ENCODE data around the gene ANKRD13A. TPM values are rescaled to one million over a fixed set of nuclear protein-coding genes. Genes with fewer than 3 reads are reported as not detected.
"Not testable (repeated sequence)": the region's sequence is repeated elsewhere in the genome, so short reads cannot be mapped to it uniquely, and the experiment has no call there.

Gene ANKRD13A
- total RNA-seq, 1 donor from 2014 or later, result 25.1 TPM

GRCh38 chr12:110080410-110080809 lies 81.2 kb downstream of the ANKRD13A start:
- H3K27me3 Mint-ChIP-seq (ENCODE audit: low read depth), result peaks cover 5% of the 10 kb centered on the region
- H3K4me3 Mint-ChIP-seq, result no peak overlapping the region
- peaks cover 2% of the 10 kb centered on the region for H3K4me1 Mint-ChIP-seq

GRCh38 chr12:110084314-110085015 lies 85.2 kb downstream of the ANKRD13A start:
- no peak overlapping the region for H3K27ac Mint-ChIP-seq
- H3K4me3 Mint-ChIP-seq, result no peak overlapping the region
- DNase-seq (ENCODE audit: low spot score in 2 of 2, unreplicated experiment in 2 of 2), result no peak
- TF ChIP-seq, protein P1, sequence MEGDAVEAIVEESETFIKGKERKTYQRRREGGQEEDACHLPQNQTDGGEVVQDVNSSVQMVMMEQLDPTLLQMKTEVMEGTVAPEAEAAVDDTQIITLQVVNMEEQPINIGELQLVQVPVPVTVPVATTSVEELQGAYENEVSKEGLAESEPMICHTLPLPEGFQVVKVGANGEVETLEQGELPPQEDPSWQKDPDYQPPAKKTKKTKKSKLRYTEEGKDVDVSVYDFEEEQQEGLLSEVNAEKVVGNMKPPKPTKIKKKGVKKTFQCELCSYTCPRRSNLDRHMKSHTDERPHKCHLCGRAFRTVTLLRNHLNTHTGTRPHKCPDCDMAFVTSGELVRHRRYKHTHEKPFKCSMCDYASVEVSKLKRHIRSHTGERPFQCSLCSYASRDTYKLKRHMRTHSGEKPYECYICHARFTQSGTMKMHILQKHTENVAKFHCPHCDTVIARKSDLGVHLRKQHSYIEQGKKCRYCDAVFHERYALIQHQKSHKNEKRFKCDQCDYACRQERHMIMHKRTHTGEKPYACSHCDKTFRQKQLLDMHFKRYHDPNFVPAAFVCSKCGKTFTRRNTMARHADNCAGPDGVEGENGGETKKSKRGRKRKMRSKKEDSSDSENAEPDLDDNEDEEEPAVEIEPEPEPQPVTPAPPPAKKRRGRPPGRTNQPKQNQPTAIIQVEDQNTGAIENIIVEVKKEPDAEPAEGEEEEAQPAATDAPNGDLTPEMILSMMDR (IDR thresholded peaks at IDR 0.05; ENCODE audit: unreplicated experiment), result no peak
- peaks cover 21% of the 10 kb centered on the region for H3K27me3 Mint-ChIP-seq (ENCODE audit: low read depth)
- H3K36me3 Mint-ChIP-seq, result no peaks in the 10 kb centered on the region
- no peaks in the 10 kb centered on the region for H3K4me1 Mint-ChIP-seq
- no peaks in the 10 kb centered on the region for H3K9me3 Mint-ChIP-seq

More at GRCh38 chr12:110080410-110080809, 81.2 kb downstream of the ANKRD13A start:
- DNase-seq (ENCODE audit: low spot score in 2 of 2, unreplicated experiment in 2 of 2), result no peak
- H3K27ac Mint-ChIP-seq, result no peak overlapping the region
- H3K9me3 Mint-ChIP-seq, result no peaks in the 10 kb centered on the region
- no peaks in the 10 kb centered on the region for H3K36me3 Mint-ChIP-seq
- TF ChIP-seq, protein P1 (IDR thresholded peaks at IDR 0.05; ENCODE audit: unreplicated experiment), result no peak

DNA sequence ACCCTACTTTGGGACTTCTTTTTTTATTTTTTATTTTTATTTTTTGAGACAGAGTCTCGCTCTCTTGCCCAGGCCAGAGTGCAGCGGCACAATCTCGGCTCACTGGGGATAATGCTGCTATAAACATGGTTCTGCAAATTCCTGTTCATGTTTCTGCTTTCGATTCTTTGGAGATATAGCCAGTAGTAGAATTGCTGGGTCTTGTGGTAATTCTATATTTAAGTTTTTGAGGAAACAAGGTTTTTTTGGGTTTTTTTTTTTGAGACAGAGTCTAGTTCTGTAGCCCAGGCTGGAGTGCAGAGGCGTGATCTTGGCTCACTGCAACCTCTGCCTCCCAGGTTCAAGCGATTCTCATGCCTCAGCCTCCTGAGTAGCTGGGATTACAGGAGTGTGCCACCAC lies 89.0 kb downstream of the ANKRD13A start:
- H3K27ac Mint-ChIP-seq, H3K36me3 Mint-ChIP-seq: not testable (repeated sequence)

DNA sequence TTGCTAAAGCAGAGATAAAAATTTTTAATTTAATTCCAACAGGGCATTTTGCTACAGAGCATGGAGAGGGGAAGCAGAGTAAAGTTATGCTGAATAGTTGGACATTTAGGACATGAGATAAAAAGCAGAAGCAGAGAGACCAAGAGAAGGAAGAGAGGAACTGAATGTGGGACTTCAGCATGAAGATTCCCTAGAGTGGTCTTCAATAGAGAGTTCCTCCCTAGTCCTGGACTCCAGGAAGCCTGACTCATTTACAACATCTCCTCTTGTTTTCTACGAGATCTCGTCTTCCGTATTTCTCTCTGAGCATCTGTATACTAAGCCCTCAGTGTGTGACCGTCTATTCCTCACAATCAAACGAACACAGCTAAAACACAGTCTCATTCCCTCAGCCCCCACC lies 89.7 kb downstream of the ANKRD13A start:
- Mint-ChIP-seq H3K36me3 (no peaks in the 10 kb centered on the region), H3K4me1 (no peaks in the 10 kb centered on the region), H3K4me3 (no peak overlapping the region), H3K27me3 (ENCODE audit: low read depth) (peaks cover 43% of the 10 kb centered on the region), H3K27ac (no peak overlapping the region), H3K9me3 (no peaks in the 10 kb centered on the region)
- DNase-seq (ENCODE audit: low spot score in 2 of 2, unreplicated experiment in 2 of 2), result no peak
- TF ChIP-seq, protein P1 (IDR thresholded peaks at IDR 0.05; ENCODE audit: unreplicated experiment), result no peak

More for the DNA sequence above, 89.0 kb downstream of the ANKRD13A start:
- not testable (repeated sequence) for DNase-seq (ENCODE audit: low spot score in 2 of 2, unreplicated experiment in 2 of 2); H3K9me3 Mint-ChIP-seq; H3K4me1 Mint-ChIP-seq; H3K4me3 Mint-ChIP-seq
- H3K27me3 Mint-ChIP-seq (ENCODE audit: low read depth), result peaks cover 43% of the 10 kb centered on the region

Other genes starting within 250 kb of the ANKRD13A start
- gene TRPV4, start 166.0 kb upstream of the ANKRD13A start, total RNA-seq, result 3.7 to 4.3 TPM (median 4.1 TPM) in 3 replicates
- 23.8 to 25.7 TPM (median 24.3 TPM) in 3 replicates for gene GLTP, start 118.9 kb upstream of the ANKRD13A start, total RNA-seq
- gene TCHP, start 99.2 kb upstream of the ANKRD13A start, total RNA-seq, result 16.6 to 18.6 TPM (median 18.0 TPM) in 3 replicates
- 41.3 to 42.7 TPM (median 42.6 TPM) in 3 replicates for gene GIT2, start 3.1 kb upstream of the ANKRD13A start, total RNA-seq
- 21.7 to 22.2 TPM (median 21.8 TPM) in 3 replicates for gene C12orf76, start 49.1 kb downstream of the ANKRD13A start, total RNA-seq
- gene IFT81, start 124.9 kb downstream of the ANKRD13A start, total RNA-seq, result 24.4 to 25.5 TPM (median 24.7 TPM) in 3 replicates